Activated CD4-positive, alpha-beta T cell treated with anti-CD3 and anti-CD28 coated beads, Interleukin-2, amount 10 ng/mL, durations not matched to agents 7 days and 5 days (primary cell): ENCODE data around the gene TMEFF2. TPM values are rescaled to one million over a fixed set of nuclear protein-coding genes. Genes with fewer than 3 reads are reported as not detected.

ENCODE experiments used
- CTCF ChIA-PET: fragments of 350-600 bp; sonication (Branson Sonifier 250); formaldehyde crosslinking; loops from one replicate; lab custom pipeline; 2021; ENCODE audit warnings: antibody characterized with exemption; lab: Charles Lee
- POLR2A ChIA-PET: fragments of 350-600 bp; sonication (Branson Sonifier 250); formaldehyde crosslinking; loops from one replicate; lab custom pipeline; 2021; ENCODE audit warnings: antibody characterized with exemption; lab: Charles Lee
- DNase-seq: peaks from one replicate; pipeline ENCODE4 v3.0.0-alpha.2; 2020
- H3K27ac Mint-ChIP-seq: one replicate; pipeline ENCODE4 v1.8.0; 2021; ENCODE audit warnings: mild to moderate bottlenecking, moderate library complexity, mixed read lengths
- H3K27me3 Mint-ChIP-seq: one replicate; pipeline ENCODE4 v1.8.0; 2021; ENCODE audit warnings: mixed read lengths
- H3K36me3 Mint-ChIP-seq: one replicate; pipeline ENCODE4 v1.8.0; 2021; ENCODE audit warnings: low read depth, mixed read lengths
- H3K4me1 Mint-ChIP-seq: one replicate; pipeline ENCODE4 v1.8.0; 2021; ENCODE audit warnings: mixed read lengths
- H3K4me3 Mint-ChIP-seq: one replicate; pipeline ENCODE4 v1.8.0; 2021; ENCODE audit warnings: mild to moderate bottlenecking, moderate library complexity, mixed read lengths
- H3K9me3 Mint-ChIP-seq: one replicate; pipeline ENCODE4 v1.8.0; 2021; ENCODE audit warnings: mixed read lengths
- total RNA-seq, 2 experiments: library from RNA; stranded (reverse); gene quantifications; one replicate each; pipeline ENCODE4 v1.2.3, GENCODE V29; 2021

TMEFF2 gene
- total RNA-seq, 2 experiments from 2014 or later = not detected

DNA sequence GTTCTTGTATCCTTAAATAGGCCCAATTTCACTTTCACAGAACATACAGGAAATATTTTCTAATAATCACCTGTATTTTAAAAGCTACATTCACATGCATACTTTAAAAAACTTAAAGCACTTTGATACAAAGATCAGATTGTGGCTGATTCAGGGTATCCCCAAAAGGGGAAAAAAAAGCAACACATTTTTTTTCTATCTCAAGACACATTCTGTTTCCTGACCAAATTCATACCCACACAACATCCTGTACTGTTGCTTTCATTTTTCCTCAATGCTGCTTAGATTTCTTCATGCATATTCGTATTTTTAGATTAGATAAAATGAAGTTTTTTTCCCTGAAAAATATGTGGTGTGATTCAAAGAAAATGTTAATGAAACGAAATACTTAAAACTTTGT is 122.5 kb downstream of the TMEFF2 start:
- Mint-ChIP-seq H3K9me3 (no peaks in the 10 kb centered on the region), H3K27ac (no peak overlapping the region), H3K4me1 (peaks cover 23% of the 10 kb centered on the region), H3K27me3 (peaks cover 5% of the 10 kb centered on the region), H3K4me3 (no peak overlapping the region), H3K36me3 (no peaks in the 10 kb centered on the region)
- ChIA-PET POLR2A (no interaction called here), CTCF (no interaction called here)
- DNase-seq = no peak

DNA sequence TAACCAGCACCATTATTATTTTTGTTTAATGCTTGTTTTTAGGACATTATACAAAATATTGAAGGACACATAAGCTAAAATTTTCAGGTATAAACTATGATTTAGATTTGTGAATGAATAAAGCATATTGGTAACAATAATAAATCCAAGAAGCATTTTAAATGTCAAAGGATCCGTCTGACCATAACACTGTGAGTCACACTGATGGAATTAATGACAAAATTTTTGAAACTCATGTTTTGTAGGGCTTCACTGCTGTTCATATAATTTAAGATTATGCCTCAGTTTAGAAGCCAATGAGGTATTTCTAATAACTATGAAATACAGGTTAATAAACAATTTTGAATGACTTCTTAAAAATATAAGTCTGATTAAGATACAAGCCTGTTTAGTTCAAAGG is 124.6 kb downstream of the TMEFF2 start:
- POLR2A ChIA-PET = no interaction called here
- Mint-ChIP-seq H3K4me3 (no peak overlapping the region), H3K36me3 (no peaks in the 10 kb centered on the region), H3K9me3 (no peaks in the 10 kb centered on the region), H3K27ac (no peak overlapping the region), H3K27me3 (peaks cover 15% of the 10 kb centered on the region), H3K4me1 (peaks cover 17% of the 10 kb centered on the region)
- DNase-seq = no peak
- CTCF ChIA-PET = interaction anchor here (1.1 kb wide), 1 partner anchor 526 kb away, joined by 3 read pairs; no protein-coding TSS in a partner anchor

DNA sequence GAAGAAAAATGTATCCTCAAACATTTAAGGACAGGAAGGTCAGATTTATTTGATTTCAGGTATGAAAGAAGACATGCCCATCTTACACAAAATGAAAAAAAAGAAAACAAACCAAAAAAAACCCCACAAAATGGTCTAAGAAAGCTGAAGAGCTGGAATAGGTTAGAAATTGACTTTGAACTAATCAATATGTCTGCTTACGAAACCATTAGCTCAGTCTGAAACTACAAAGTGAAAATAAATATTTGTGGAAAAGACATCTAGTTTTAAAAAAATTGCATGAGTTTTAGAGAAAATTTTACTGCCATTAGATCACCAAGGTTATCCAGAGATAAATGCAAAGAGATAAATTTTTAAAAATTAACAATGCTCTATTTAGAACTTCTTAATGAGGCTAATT is 125.3 kb downstream of the TMEFF2 start:
- ChIA-PET POLR2A (no interaction called here), CTCF (interaction anchor here (0.6 to 1.1 kb wide), 2 partner anchors 22 to 525 kb away, joined by 3 to 4 read pairs; no protein-coding TSS in a partner anchor)
- H3K9me3 Mint-ChIP-seq = no peaks in the 10 kb centered on the region
- DNase-seq = no peak
- H3K4me1 Mint-ChIP-seq = peaks cover 17% of the 10 kb centered on the region
- no peak overlapping the region for H3K27ac Mint-ChIP-seq
- H3K27me3 Mint-ChIP-seq = peaks cover 17% of the 10 kb centered on the region
- no peak overlapping the region for H3K4me3 Mint-ChIP-seq
- no peaks in the 10 kb centered on the region for H3K36me3 Mint-ChIP-seq

DNA sequence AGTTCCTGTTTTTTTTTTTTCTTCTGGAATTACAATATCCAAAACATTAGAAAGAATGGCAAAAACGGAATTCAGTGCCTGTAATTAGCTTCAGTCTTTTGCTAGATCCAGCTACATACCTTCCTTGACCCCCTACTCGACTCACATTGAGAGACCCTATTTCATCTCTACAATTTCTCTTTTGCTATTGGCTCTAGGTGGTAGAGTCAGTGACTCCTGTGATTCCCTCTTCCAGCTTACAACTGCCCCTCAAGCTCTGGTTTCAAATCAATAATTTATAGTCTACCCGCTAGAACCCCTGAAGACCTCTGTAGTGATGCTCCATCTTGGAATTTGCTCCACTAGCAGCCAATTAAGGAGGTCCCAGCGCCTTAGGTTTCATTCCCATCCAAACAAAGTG is 125.8 kb downstream of the TMEFF2 start:
- H3K4me1 Mint-ChIP-seq = peaks cover 17% of the 10 kb centered on the region

DNA sequence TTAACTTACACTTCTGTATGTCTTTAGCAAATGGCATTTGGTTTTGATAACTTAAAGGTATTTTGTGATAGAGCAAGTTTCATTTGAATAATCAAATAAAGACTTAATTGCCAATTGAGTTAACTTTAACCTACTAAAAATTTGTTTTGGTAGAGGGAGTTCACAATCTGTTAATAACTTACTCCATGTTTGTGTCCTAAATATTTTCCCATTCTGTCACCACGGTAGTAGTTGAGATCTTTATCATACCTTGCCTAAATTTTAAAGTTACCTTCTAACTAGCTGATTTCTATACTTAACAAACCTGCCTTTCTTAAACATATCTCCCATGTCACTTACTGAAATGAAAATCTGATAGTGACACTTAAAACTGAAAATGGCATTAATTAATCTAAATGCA is 127.1 kb downstream of the TMEFF2 start:
- no peaks in the 10 kb centered on the region for H3K9me3 Mint-ChIP-seq

More for the DNA sequence above, 125.8 kb downstream of the TMEFF2 start:
- H3K36me3 Mint-ChIP-seq = no peaks in the 10 kb centered on the region
- CTCF ChIA-PET = interaction anchor here (0.6 to 1.1 kb wide), 2 partner anchors 21 to 525 kb away, joined by 3 to 4 read pairs; no protein-coding TSS in a partner anchor
- POLR2A ChIA-PET = no interaction called here
- H3K4me3 Mint-ChIP-seq = no peak overlapping the region
- no peaks in the 10 kb centered on the region for H3K9me3 Mint-ChIP-seq
- DNase-seq = no peak
- no peak overlapping the region for H3K27ac Mint-ChIP-seq
- H3K27me3 Mint-ChIP-seq = peaks cover 17% of the 10 kb centered on the region

DNA sequence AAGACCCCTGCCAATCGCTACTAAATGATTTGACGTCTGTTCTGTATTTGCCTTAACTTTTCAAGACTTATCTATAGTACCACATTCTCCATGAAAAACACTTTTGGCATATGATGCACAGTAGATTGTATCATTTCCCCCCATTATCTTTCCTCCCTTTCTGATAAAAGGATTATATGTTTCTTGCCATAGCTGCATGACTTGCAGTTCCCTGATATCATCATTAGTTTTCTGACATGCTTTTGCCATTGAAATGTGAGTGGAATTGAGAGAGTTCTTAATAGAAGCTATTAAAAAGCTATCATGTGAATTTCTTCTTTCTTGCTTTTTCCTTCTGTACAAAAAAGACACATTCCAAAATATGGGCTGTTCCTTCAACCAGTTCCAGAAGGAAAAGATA is 130.3 kb downstream of the TMEFF2 start:
- Mint-ChIP-seq H3K36me3 (no peaks in the 10 kb centered on the region), H3K27ac (no peak overlapping the region), H3K4me3 (no peak overlapping the region), H3K27me3 (peaks cover 25% of the 10 kb centered on the region), H3K9me3 (no peaks in the 10 kb centered on the region), H3K4me1 (no peaks in the 10 kb centered on the region)
- CTCF ChIA-PET = interaction anchor here (1.0 kb wide), 1 partner anchor 35 kb away, joined by 3 read pairs; no protein-coding TSS in a partner anchor
- POLR2A ChIA-PET = no interaction called here
- DNase-seq = no peak

More for the DNA sequence above, 127.1 kb downstream of the TMEFF2 start:
- Mint-ChIP-seq H3K27ac (no peak overlapping the region), H3K36me3 (no peaks in the 10 kb centered on the region), H3K27me3 (peaks cover 17% of the 10 kb centered on the region), H3K4me1 (peaks cover 11% of the 10 kb centered on the region), H3K4me3 (no peak overlapping the region)
- ChIA-PET CTCF (no interaction called here), POLR2A (no interaction called here)
- DNase-seq = no peak

DNA sequence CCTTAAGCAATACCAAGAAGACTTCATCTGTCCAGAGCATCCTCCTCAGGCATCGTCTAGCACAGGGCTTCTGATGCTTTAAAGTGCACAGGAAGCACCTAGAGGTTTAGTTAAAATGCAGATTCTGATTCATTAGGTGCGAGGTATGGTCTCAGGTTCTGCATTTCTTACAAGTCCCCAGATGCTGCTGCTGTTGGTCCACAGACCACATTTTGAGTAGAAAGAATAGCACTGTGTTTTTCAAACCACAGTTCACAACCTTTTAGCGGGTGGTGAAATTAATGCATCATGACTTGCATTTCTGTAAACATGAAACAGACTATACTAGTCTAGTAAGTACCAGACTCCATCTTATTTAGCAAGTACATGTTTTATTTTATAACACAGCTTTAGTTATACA is 134.6 kb downstream of the TMEFF2 start:
- CTCF ChIA-PET = no interaction called here
- Mint-ChIP-seq H3K9me3 (no peaks in the 10 kb centered on the region), H3K27me3 (peaks cover 11% of the 10 kb centered on the region), H3K27ac (no peak overlapping the region), H3K4me1 (no peaks in the 10 kb centered on the region), H3K36me3 (no peaks in the 10 kb centered on the region), H3K4me3 (no peak overlapping the region)
- DNase-seq = no peak
- POLR2A ChIA-PET = no interaction called here

DNA sequence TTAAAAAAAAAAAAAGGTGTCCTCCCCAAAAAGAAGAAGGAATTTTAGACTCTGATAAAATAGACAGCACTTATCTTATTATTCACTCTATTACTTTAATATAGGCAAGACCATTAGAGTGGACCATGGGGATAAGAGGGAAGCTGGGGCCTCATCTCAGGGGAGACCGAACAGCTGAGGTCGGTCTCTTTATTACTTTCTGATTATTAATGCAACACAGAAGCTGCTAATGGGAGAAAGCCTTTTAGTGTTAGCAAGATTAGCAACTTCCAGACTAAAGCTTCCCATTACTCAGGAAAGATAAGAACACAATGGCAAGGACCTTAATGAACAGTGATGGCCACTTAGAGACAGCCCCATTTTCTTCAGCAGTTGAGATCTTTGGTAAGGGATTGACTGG is 135.5 kb downstream of the TMEFF2 start:
- Mint-ChIP-seq H3K4me1 (no peaks in the 10 kb centered on the region), H3K27ac (no peak overlapping the region), H3K36me3 (no peaks in the 10 kb centered on the region), H3K9me3 (no peaks in the 10 kb centered on the region), H3K4me3 (no peak overlapping the region), H3K27me3 (peaks cover 8% of the 10 kb centered on the region)
- no peak for DNase-seq
- POLR2A ChIA-PET = no interaction called here
- CTCF ChIA-PET = no interaction called here

DNA sequence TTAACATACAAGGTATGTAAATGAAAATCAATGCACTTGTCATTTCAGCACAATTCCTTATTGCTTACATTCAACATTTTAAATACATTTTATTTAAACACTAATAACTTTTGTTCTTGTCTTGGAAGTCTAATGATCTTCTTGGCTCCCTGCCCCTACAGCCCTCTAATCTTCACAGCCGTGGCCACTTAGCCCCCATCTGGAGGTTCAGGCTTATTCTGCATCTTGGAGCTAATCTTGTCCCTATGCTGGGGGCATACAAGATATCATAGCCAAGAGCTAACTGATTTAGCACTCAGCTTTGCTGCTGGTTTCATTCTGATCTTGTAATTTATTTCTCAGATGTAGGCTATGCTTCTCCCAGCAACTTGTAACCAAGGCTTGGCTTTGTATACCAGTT is 140.8 kb downstream of the TMEFF2 start:
- ChIA-PET POLR2A (no interaction called here), CTCF (no interaction called here)
- DNase-seq = no peak
- H3K27ac Mint-ChIP-seq = no peak overlapping the region
- H3K36me3 Mint-ChIP-seq = no peaks in the 10 kb centered on the region
- no peaks in the 10 kb centered on the region for H3K9me3 Mint-ChIP-seq
- no peaks in the 10 kb centered on the region for H3K4me1 Mint-ChIP-seq
- peaks cover 4% of the 10 kb centered on the region for H3K27me3 Mint-ChIP-seq
- H3K4me3 Mint-ChIP-seq = no peak overlapping the region

DNA sequence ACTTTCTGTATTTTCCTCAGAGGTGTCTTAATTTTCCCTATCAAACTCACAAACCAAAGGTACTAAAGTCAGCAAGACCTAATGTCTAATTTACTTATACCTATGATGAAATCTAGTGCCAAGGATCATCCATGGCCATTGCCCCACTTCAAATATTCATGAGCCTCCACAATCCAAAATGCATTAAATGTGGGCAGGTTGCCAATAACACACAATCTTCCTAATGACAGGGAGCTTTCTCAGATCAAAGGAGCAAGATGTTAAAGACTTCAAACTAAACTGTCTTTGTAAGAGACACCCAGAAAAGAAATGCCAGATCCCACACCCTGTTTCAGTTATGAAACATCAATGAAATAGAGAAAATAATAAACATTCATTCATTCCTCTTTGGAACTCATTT is 143.2 kb downstream of the TMEFF2 start:
- CTCF ChIA-PET = no interaction called here

DNA sequence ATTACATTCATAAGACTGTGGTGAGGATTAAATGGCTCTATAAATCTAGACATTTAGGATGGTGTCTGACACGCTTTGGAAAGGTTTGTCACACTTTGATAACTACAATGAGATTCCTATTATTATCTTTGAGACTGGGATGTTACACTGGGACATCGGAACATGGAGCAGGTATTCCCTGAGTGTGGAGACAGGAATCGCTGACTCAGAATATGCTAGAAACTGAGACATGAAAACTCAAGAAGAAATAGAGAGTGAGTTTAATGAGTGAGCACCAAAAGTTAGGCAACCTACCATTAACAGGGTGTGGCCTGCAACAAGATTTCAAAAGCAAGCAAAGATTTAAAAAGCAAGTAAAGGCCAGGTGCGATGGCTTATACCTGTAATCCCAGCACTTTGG is 145.4 kb downstream of the TMEFF2 start:
- Mint-ChIP-seq H3K36me3 (no peaks in the 10 kb centered on the region), H3K9me3 (no peaks in the 10 kb centered on the region), H3K4me3 (no peak overlapping the region), H3K4me1 (no peaks in the 10 kb centered on the region), H3K27ac (no peak overlapping the region), H3K27me3 (peaks cover 4% of the 10 kb centered on the region)
- no peak for DNase-seq
- CTCF ChIA-PET = no interaction called here
- POLR2A ChIA-PET = no interaction called here

More for the DNA sequence above, 143.2 kb downstream of the TMEFF2 start:
- no peak overlapping the region for H3K4me3 Mint-ChIP-seq
- H3K4me1 Mint-ChIP-seq = no peaks in the 10 kb centered on the region
- DNase-seq = no peak
- H3K27me3 Mint-ChIP-seq = peaks cover 4% of the 10 kb centered on the region
- no peak overlapping the region for H3K27ac Mint-ChIP-seq
- H3K9me3 Mint-ChIP-seq = no peaks in the 10 kb centered on the region
- POLR2A ChIA-PET = no interaction called here
- no peaks in the 10 kb centered on the region for H3K36me3 Mint-ChIP-seq

DNA sequence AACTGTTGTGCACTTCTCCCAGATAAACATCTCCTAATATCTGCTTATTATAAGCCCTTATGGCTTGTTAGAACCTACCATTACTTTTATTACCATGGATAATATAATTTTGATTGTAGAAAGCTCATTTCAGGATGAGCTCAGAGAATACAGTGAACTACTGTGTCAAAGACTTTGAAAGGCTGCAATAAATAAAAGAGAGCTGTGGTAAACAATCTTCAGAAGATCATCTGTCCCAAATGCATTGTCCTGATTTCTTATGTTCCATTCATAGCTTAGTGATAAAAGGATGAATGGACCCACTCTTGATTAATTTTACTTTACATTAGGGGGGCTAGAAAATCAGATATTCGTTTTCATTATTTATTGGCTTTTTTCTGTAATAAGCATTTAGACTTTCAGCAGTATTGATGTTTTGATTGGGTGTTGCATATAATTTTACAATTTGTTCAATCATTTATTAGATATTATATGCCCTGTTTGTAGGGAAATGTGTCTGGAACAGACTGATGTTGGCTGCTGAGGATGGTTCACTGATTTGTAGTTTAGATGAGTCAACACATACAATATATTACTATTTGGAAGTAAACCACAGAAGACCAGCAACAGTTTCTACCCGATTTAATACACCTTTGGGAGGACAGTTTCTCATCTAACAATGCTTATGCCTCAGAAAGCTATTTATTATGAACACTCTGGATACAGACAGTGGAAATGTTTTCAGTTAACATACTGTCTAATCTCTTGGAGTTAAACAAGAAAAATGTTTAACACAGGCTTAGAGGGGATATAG is 147.2 kb downstream of the TMEFF2 start:
- Mint-ChIP-seq H3K4me1 (no peaks in the 10 kb centered on the region), H3K4me3 (no peak overlapping the region), H3K27ac (no peak overlapping the region), H3K27me3 (peaks cover 4% of the 10 kb centered on the region), H3K9me3 (no peaks in the 10 kb centered on the region), H3K36me3 (no peaks in the 10 kb centered on the region)
- POLR2A ChIA-PET = no interaction called here
- no peak for DNase-seq
- CTCF ChIA-PET = interaction anchor here (0.5 kb wide), 1 partner anchor 22 kb away, joined by 4 read pairs; no protein-coding TSS in a partner anchor

DNA sequence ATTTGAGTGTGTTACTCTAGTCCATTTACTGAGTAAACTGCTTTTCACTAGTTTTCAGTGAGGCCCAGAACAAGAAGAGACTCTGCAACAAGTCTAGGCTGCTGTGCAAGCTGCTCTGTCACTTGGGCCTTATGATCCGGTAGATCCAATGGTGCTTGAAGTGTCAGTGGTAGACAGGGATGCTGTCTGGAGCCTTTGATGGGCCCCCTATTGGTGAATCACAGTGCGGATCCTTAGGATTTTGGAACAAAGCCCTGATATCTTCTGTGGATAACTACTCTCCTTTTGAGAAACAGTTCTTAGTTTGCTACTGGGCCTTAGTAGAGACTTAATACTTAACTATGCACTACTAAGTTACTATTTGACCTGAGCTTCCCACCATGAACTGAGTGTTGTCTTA is 150.2 kb downstream of the TMEFF2 start:
- POLR2A ChIA-PET = no interaction called here

More for the DNA sequence above, 150.2 kb downstream of the TMEFF2 start:
- no peaks in the 10 kb centered on the region for H3K4me1 Mint-ChIP-seq
- H3K4me3 Mint-ChIP-seq = no peak overlapping the region
- CTCF ChIA-PET = interaction anchor here (1.4 kb wide), 1 partner anchor 12 kb away, joined by 3 read pairs; no protein-coding TSS in a partner anchor
- DNase-seq = no peak
- H3K27ac Mint-ChIP-seq = no peak overlapping the region
- no peaks in the 10 kb centered on the region for H3K36me3 Mint-ChIP-seq
- H3K27me3 Mint-ChIP-seq = peaks cover 3% of the 10 kb centered on the region
- no peaks in the 10 kb centered on the region for H3K9me3 Mint-ChIP-seq
